Prostate gland (tissue), 2 donors: Measurements from ENCODE around the gene KRT80.

Experiments
- POLR2A ChIP-seq: fragments of 450-650 bp; IDR thresholded peaks from one replicate; pipeline ENCODE4 v1.6.1; 2016; ENCODE audit warnings: antibody characterized with exemption, mild to moderate bottlenecking
- POLR2AphosphoS5 ChIP-seq: sonication (generic); formaldehyde crosslinking; IDR thresholded peaks from one replicate; pipeline ENCODE4 v1.6.1; 2017; ENCODE audit warnings: antibody characterized with exemption
- TF ChIP-seq, protein P1 (sequence below), 4 experiments: fragments of 200-600 bp in 2 of 4; fragments of 450-650 bp in 2 of 4; sonication (generic) in 2 of 4; IDR thresholded peaks; 1 replicate in 3 of 4; 2 replicates in 1 of 4; pipeline ENCODE4 v1.5.1; 2016 to 2019; ENCODE audit warnings: antibody characterized with exemption in 4 of 4, mild to moderate bottlenecking in 2 of 4, moderate library complexity in 2 of 4

DNA sequence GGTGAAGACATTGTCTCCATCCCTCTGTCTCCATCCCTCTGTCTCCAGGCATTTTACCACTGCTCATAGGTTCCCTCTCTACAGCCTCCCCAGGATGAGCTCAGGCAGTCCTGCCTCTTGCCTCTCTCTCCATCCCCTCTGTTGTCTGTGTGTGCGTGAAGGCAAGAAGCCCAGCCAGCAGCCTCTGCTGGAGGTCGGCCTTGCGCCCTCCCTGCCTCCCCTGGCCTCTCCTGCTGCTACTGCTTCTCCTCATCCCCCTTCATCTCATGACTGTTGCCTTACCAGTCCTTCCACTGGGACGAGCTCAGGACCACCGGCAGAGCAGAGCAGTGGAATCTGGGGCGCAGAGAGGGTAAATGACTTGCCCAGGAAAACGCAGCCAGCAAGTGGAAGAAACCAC lies 3.2 kb downstream of the KRT80 start:
- TF ChIP-seq, protein P1, sequence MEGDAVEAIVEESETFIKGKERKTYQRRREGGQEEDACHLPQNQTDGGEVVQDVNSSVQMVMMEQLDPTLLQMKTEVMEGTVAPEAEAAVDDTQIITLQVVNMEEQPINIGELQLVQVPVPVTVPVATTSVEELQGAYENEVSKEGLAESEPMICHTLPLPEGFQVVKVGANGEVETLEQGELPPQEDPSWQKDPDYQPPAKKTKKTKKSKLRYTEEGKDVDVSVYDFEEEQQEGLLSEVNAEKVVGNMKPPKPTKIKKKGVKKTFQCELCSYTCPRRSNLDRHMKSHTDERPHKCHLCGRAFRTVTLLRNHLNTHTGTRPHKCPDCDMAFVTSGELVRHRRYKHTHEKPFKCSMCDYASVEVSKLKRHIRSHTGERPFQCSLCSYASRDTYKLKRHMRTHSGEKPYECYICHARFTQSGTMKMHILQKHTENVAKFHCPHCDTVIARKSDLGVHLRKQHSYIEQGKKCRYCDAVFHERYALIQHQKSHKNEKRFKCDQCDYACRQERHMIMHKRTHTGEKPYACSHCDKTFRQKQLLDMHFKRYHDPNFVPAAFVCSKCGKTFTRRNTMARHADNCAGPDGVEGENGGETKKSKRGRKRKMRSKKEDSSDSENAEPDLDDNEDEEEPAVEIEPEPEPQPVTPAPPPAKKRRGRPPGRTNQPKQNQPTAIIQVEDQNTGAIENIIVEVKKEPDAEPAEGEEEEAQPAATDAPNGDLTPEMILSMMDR (IDR thresholded peaks at IDR 0.05) = no peak
- TF ChIP-seq POLR2AphosphoS5 = no peak
- TF ChIP-seq POLR2A = no peak
